ENCODE measurements around the gene CCNB3.
A peak's percentile ranks its signal among the peaks of the same experiment; 100 is the strongest.
"Not testable (repeated sequence)": the region's sequence is repeated elsewhere in the genome, so short reads cannot be mapped to it uniquely, and the experiment has no call there.

Gene CCNB3, protein sequence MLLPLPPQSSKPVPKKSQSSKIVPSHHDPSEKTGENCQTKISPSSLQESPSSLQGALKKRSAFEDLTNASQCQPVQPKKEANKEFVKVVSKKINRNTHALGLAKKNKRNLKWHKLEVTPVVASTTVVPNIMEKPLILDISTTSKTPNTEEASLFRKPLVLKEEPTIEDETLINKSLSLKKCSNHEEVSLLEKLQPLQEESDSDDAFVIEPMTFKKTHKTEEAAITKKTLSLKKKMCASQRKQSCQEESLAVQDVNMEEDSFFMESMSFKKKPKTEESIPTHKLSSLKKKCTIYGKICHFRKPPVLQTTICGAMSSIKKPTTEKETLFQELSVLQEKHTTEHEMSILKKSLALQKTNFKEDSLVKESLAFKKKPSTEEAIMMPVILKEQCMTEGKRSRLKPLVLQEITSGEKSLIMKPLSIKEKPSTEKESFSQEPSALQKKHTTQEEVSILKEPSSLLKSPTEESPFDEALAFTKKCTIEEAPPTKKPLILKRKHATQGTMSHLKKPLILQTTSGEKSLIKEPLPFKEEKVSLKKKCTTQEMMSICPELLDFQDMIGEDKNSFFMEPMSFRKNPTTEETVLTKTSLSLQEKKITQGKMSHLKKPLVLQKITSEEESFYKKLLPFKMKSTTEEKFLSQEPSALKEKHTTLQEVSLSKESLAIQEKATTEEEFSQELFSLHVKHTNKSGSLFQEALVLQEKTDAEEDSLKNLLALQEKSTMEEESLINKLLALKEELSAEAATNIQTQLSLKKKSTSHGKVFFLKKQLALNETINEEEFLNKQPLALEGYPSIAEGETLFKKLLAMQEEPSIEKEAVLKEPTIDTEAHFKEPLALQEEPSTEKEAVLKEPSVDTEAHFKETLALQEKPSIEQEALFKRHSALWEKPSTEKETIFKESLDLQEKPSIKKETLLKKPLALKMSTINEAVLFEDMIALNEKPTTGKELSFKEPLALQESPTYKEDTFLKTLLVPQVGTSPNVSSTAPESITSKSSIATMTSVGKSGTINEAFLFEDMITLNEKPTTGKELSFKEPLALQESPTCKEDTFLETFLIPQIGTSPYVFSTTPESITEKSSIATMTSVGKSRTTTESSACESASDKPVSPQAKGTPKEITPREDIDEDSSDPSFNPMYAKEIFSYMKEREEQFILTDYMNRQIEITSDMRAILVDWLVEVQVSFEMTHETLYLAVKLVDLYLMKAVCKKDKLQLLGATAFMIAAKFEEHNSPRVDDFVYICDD (N-terminal part only)

DNA sequence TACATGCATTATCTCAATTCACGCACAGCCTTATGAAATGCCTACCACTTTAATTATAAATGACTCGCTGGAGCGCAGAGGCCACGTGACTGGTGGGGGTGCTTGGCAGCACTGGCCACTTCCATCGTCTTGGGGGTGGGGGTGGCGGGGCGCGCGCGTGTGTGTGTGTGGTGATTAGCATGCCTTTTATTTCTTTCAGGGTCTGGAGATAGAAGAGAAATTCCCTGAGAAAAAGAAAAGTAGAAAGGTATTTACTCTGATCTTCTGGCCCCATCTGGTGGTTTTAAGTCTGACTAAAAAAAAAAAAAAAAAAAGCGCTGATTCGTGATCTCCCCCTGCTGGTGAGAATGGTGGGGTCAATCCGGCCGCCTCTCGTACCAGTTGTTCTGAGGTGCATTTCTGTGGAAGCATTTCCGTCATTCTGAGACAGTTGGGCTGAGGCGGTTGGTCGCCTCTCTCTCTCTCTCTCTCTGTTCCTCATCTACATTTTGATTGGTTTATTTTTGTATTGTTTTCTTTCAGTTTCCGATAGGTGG lies at the start of gene CCNB3:
TSS of gene CCNB3 (plus strand) at position 402 of the 536 bp plus-strand sequence. CDS start 80,399 bp downstream, outside the sequence.
- DNase-seq, result peak; percentile 64

DNA sequence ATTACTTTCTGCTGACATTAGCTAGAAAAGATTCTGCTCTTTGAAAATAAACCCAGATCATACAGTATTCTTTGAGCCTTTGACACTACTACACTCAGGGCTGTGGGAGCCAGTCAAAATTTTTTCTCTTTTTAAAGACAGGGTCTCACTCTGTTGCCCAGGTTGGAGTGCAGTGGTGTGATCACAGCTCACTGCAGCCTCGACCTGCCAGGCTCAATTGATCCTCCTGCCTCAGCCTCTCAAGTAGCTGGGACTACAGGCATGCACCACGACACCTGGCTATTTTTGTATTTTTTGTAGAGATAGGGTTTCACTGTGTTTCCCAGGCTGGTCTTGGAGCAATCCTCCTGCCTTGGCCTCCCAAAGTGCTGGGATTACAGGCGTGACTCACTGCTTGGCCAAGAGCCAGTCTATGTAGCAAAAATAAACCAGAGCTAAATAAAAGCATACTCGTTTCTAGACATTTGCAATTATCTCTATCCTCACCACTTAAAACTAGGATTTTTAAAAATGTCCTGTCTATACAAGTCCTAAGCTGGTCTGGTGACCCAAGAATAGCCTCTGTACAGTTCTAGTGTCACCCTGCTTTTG lies 46.9 kb upstream of the CCNB3 start:
- no peak for DNase-seq

DNA sequence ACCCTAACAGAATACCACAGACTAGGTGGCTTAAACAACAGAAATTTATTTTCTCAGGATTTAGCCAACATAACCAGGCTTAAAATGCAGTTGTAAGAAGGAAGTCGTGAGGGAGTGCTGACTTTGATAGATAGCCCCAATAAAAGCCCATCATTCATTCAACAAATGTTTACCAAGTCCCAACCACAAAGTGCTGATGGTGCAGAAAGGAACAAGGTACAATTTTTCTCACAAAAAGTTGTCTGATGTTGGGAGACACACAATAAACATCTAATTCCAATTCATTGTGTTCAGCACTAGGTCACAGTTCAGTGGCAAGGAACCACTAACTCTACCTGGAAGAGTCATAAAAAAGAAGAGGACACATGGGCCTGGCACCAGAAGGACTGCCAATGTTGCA lies 46.0 kb upstream of the CCNB3 start:
- DNase-seq, result no peak

DNA sequence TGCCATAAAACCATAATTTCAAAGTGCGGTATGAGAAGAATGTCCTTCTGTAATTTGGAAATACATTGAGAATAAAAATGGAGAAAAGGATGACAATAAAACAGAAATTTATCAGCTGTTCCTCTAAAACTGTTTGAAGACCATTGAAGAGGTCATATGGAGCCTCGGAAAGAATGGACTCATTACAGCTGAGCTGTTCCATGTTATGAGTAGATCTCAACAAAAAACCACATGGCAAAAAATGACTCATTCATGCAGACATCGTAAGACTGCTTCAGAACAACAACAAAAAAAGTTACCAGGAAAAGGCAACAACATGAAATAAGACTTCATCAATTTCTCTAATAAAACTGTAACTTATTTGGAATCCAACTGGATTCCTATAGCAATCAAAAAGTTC lies 43.4 kb upstream of the CCNB3 start:
- DNase-seq, result no peak

DNA sequence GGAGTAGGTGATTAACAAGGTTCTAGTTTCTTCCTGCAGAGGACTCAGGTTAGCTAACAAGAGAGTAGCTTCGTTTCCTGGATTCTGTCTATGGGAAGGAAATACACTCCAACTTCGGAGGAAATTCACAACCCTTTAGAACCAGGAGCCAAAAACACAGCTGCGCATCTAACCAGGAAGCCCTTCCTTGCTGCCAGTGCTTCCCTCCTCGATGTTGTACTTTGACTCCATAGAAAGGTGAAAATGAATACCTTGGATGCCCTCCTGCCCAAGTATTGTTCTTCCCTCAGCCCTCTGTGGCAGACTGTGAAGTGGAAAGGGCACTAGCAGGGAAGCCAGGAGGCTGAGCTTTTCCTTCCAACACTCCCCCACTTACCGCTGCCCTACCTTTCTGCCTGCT lies 38.8 kb upstream of the CCNB3 start:
- no peak for DNase-seq

DNA sequence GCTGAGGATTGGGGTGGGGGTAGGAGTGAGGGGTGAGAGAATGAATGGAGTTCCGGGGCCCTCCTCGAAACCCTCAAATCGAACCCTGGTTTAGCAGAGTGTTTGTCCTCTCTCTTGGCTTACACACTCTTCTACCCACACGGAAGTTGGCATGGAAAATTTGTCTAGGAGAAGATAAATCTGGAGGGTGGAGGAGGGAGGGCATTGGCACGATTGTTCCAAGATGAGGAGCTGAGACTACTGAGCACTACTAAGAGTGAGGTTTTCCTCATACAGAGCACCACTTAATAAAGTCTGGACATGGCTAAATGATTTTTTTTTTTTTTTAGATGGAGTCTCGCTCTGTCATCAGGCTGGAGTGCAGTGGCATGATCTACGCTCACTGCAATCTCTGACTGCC lies 37.2 kb upstream of the CCNB3 start:
- DNase-seq, result no peak

DNA sequence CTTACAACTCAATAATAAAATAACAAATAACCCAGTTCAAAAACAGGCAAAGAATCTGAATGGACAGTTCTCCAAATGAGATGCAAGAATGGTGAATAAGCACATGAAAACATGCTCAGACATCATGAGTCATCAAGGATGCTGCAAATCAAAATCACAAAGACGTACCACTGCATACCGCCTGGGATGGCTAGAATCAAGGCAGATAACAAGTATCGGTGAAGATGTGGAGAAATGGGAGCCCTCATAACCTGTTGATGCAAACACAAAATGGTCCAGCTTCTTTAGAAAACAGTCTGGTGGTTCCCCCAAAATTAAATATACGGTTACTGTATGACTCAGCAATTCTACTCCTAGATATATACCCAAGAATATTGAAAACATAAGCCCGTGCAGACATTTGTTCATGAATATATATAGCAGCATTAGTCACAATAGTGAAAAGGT lies 36.3 kb upstream of the CCNB3 start:
- DNase-seq, result peak; percentile 31

DNA sequence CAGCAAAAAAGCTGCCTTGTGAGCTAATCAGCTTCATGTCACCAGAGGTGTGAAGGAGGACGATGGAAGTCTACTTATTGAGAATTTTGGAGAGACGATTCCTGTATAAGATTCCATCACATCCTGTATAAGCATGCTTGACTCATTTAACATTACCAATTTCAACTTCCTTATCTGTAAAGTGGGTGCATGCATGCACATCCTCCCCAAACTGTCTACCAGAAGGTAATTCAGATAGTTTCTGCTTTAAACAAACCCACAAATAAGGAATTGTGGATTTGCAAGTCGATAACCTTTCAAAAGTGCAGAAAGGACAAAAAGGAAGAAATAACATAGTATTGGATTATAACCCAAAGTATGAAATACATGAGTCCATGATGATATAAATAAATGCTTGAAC lies 34.8 kb upstream of the CCNB3 start:
- DNase-seq, result no peak

DNA sequence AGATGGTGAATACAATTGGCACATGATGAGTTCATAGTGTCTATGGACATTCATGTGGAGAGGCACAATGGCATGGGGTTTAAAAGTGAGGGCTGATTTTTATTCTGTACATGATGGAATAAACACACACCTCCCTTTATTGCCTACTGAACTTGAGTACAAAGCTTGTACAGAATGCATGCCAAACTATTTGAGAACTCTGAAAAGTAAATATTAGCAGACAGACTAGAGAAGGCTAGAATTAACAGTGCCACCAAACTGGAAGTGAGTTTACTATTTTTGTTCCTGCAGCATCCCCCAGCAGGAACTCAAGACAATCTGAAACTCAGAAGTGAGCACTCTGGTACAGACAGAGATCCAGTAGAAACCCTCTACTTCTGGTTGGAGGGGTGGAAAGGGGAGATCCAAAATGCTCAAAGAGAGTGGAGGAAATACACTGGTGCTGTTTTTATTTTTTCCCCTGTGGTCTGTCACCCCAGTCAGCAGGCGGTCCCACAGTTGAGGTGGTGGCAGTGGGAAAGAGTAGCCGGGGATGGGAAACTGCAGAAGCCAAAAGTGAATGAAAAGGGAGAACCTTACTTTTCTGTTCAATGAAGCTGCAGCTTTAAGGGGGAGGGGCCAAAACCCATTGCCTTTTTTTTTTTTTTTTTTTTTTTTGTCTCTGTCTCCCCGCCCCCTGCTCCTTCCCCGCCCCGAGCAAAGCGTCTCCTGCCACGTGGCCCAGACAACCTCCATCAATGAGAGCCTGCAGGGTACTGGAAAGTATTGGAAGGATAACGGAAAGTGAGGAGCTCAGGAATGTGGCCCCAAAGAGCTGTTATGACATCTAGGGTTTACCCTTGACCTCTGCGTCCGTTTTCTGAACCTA lies 24.3 kb upstream of the CCNB3 start:
- DNase-seq, result no peak

DNA sequence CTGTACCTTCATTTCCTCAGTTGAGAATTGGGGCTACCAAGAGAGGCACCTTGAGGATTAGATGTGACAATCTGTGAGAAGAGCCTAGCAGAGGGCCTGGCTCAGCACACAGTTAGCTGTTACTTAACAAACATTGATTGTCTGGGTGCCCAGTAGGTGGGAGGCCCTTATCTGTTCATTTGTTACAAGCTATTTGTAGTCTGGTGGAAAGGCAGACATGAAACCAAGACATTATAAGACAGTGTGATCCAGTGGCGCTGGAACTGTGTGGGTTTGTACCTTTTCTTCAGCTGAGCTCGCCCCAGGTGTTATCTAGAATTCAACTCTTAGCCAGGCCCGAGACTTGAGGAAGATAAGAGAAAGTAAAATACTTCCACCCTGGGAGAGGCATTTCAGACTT lies 20.7 kb upstream of the CCNB3 start:
- DNase-seq, result no peak

DNA sequence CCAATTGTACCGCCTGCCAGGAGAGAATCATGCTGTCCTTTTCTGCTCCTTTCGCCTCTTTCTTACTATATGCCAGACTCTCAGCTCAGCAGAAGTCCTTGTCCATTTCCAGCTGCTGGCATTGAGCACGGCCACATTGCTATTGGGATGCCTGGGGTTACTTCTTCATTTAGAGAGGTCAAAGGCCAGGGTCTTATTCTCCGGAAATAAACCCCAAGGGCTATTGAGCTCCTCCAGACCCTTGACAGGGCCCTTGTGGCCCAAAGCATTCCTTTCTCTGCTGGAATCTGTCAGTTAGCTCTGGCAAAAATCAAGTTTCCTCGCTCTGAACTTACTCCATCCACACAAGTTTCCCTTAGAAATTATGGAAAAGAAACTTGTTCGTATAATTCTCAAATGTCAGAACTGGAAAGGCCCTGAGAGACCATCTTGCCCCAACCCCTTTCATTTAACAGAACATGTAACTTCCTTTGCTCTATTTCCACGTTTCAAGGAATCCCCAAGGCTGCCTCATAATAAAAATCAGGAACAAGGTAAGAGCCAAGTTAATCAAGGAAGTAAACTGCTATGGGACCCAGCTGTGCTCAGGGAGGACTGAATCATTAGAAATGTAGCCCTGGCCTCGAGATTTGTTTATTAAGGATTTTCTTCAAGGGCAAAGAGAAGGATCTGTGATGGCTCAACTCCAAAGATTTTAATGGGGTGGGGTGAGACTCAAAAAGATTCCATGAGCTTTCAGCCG lies 15.5 kb upstream of the CCNB3 start:
- no peak for DNase-seq

DNA sequence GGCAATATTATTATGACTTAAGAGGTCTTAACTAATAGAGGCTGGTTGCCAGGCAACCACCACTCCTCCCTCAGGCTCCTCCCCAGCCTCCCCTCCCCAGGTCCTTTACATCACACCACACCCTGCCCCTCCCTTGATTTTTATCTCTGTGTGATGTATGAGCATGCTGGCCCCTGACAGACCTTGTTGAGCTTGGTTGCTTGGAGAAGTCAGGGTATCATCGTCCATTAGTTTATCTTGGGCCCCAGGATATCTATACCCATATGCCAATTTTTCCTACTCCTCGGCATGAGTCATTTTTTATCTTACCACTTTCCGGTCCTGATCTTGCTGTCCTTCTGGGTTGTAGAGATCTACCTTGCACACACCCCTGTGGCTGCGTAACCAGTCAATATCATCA lies 6.2 kb upstream of the CCNB3 start:
- peak; percentile 63 for DNase-seq

DNA sequence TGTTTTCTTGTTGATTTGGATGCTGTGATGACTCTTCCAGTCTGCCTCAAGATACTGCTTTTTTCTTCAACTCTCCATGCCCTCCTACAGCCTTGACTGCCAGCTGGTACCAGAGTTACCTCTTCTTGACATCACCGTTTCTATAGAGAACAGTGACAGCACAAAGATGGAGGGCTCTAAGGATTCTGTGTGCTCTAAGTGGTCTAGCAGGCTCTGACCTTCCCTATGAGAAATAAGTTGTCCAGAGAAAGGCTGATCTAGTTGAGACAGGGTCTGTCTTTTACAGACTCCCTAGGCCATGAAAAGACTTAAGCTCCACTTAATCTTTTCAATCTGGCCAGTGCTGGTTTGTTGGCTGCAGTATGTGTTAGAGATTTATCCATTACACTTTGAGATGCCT lies 3.7 kb upstream of the CCNB3 start, which contains the start of gene AKAP4:
TSS of gene AKAP4 (minus strand) at position 101 of the 400 bp plus-strand sequence. CDS start 118 bp downstream, outside the sequence.
- DNase-seq, result no peak

DNA sequence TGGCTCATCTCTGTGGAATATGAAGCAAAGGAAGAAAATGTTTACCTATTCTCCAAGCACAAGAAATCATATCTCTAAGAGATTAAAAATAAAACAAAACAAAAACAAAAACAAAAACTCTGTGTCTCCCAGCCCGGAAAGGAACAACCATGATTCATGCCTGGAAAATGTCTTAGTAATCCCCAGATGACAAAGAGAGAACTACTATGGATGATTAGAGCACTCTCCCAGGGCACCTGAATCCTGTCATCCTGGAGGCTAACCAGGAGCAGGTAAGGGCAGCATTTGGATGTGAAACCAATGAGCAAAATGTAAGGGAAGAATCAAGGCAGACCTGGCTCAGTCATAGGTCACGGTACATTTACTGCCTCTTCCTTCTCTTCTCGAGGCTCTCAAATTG lies 2.0 kb upstream of the CCNB3 start:
- peak; percentile 10 for DNase-seq

DNA sequence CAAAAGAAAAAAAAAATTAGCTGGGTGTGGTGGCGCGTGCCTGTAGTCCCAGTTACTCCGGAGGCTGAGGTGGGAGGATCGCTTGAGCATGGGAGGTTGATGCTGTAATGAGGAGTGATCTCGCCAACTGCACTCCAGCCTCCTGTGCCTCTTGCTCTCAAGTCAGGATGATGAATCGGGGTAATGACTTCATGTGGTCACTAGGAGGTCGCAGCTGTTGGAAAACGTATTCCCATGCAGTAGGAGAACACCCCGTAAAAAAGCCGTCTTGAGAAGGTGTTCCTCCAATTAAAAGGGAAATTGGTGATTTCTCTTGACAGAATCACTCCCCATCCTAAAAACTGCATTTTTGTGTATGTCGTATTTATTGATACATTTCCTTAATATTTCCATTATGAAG lies 2.2 kb downstream of the CCNB3 start:
- no peak for DNase-seq

DNA sequence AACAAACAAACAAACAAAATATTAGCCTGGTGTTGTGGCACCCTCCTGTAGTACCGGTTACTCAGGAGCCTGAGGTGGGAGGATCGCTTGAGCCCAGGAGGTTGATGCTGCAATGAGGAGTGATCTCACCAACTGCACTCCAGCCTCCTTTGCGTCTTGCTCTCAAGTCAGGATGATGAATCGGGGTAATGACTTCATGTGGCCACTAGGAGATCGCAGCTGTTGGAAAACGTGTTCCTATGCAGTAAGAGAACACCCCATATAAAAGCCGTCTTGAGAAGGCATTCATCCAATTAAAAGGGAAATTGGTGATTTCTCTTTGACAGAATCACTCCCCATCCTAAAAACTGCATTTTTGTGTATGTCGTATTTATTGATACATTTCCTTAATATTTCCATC lies 6.9 kb downstream of the CCNB3 start:
- DNase-seq, result no peak

DNA sequence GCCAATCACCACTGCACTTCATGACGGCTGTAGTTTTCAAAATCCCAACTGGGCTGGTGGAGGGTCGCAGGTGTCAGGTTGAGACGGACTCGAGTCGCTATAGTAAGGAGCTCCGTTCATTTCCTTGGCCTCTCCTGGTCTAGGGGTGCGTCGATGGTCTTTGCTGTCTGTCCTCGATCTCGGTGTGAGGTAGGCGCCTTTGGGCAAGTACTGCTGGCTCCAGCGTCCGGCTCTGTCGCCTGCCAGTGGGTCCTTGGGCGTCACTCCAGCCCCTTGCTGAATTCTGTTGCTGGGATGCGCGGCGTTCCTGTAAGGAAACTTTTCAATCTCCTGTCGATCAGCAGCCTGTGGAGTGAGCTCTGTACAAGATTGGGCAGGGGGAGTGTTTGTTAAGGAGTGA lies 76.7 kb downstream of the CCNB3 start:
- DNase-seq, result no peak

DNA sequence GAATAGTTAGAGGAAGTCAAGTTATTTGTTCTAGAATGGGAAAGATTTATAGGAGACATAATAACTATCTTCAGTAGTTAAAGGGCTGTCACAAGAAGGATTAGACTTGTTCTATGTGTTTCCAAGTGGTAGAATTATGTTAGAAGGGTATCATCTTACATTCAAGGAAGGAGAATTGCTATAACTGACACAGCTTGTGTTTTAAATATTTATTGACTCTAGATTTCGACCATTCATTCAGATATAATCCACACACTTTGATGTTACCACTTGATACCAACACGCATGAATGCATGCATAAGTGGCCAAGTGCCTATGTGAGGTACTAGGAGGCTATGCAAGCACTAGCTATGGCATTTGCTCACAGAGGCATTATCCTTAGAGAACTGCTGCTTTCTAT lies 122.7 kb downstream of the CCNB3 start:
- no peak for DNase-seq

DNA sequence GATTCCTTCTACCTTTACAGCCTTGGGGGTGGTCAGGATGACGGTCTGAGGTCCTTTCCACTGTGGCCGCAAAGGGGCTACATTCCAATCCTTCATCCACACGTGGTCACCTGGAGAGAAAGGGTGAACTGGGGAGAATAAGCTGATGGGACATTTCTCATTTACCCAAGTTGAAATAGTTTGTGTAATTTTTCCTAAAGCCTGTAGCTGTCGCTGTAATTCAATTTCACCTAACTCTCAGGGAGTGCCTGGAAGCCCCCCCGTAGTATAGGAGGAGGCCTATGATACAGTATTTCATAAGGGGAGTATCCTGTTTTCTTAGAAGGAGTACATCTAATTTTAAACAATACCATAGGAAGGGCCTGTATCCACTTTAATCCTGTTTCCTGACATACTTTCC lies 128.1 kb downstream of the CCNB3 start:
- DNase-seq, result not testable (repeated sequence)

DNA sequence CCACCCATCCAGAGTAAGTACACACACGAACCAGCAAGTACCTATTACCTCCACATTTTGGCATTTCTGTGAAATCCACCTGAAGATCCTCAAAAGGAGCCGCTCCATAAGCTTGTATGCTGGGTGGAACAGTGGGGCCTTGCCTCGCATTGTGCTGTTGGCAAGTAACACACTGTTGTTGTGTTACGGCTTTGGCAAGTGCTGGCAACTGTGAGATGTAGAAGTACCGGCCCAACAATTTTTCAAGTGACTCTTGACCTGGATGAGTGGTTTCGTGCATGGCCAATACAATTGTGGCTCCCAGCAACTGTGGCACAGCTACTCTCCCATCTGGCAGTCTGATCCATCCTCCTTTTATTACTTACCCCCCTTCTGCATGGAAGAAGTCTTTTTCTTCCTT lies 128.7 kb downstream of the CCNB3 start:
- no peak for DNase-seq

DNA sequence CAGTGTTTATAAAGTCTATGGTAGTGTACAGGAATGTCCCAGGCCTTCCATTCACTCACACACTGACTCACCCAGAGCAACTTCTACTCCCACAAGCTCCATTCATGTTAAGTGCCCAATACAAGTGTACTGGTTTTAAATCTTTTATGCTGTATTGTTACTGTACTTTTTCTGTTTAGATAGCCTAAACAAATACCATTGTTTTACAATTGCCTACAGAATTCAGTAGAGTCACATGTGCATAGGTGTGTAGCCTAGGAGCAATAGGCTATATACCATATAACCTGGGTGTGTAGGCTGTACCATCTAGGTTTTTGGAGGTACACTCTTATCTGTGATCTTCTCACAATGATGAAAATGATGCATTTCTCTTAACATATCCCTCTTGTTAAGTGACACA lies 139.4 kb downstream of the CCNB3 start:
- DNase-seq, result no peak

Data from NCI-H226 (cell line).